ENCODE measurements around the gene GINS3.

- TF ChIP-seq POLR2A (IDR thresholded peaks at IDR 0.05) = no peak
- TF ChIP-seq CTCF (IDR thresholded peaks at IDR 0.05) = peak in 1 of 6 experiments; percentile 2
These were observed 59.7 kb downstream of the GINS3 start for GRCh38 chr16:58451945-58452401.

Data from adrenal gland (tissue), 5 donors.